CD4-positive, alpha-beta T cell treated with Interleukin-2 at 100 ng/mL for 4 hours (primary cell): Measurements from ENCODE around the gene CCL17.
"Not testable (repeated sequence)": the region's sequence is repeated elsewhere in the genome, so short reads cannot be mapped to it uniquely, and the experiment has no call there.

Experiments used
- DNase-seq: peaks from one replicate; pipeline ENCODE4 v3.0.0-alpha.2; 2020; ENCODE audit warnings: low spot score

The CCL17 gene

DNA sequence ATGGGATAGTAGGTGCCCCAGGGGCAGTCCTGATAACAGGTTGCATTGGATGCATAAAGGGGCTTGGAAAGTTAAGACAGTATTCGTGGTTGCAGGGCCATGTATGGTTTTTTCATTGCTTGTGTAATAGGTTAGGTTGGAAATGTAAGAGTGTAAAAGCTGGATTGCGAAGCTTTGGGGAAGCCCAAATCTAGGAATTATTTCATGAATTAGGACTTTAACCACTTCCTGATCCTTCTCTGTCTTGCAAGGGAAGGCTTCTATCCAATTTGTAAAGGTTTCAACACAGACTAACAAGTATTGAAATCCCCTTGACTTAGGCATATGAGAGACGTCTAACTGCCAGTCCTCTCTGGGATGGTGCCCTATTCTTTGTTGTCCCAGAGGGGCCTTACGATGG, 7.8 kb upstream of the CCL17 start:
- no peak for DNase-seq

DNA sequence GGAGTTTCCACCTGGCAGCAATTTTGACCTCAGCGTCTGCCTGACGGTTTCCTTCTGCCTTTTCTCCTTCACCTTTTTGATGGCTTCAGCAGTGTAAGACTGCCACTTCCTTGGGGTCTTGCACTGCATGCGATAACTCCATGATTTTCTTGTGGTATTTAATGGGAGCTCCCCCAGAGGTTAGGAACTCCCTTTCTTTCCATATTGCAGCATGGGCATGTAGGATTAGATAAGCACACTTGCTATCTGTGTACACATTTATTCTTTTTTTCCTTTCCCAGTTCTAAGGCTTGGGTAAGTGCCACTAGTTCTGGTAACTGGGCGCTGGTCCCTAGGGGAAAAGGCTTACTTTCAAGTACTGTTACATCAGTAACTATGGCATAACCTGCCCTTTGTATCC, 7.1 kb upstream of the CCL17 start:
- not testable (repeated sequence) for DNase-seq

DNA sequence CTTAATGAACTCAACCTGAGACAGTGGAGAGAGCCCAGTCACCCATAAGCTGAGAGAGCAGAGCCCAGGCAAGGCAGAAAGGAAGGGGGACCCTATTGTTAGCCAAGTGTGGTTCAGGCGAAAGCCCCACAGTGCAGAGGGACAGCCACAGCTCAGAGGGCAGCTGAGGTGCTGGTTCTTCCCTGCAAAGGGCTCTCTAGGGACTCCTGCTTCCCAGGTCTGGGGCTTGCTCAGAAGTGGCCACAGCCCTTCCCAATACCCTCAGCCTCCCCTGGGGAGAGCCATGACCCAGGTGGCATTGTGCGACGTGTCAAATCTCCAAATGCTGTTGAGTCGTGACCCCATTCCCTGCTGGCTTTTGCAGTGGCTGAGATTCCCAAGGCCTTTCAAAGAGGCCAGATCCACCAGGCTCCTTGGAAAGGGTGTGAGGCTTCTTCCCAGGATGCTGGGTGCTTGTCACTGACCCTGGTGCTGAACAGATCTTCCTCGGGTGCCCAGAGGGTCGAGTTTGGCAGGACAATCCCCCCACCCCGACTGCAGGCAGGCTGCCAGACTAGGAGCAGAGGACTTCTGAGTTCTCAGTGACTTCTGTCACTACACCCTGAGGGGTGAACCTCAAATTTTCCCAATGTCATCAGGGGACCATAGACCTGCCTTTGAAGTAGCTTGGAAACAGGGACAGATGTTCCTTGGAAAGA, 2.5 kb upstream of the CCL17 start:
- DNase-seq, result no peak

DNA sequence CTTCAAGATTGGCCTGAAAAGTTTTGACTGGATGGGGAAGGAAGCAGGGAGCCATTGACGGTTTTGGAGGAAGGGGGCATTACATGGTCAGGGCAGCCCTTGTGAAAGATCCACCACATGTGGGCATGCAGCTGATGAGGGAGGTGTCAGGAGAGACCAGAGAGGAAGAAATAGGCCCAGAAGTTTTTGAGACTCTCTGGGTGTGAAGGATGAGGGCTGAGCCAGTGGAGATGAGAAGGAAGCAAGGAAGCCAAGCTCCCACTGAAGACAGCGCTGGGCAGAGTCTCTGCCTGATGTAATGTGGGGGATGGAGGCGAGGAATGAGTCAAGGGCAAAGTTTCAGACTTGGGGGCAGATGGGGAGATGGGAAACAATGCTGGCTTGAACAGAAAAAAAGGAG, 530 bp downstream of the CCL17 start:
- DNase-seq, result no peak

DNA sequence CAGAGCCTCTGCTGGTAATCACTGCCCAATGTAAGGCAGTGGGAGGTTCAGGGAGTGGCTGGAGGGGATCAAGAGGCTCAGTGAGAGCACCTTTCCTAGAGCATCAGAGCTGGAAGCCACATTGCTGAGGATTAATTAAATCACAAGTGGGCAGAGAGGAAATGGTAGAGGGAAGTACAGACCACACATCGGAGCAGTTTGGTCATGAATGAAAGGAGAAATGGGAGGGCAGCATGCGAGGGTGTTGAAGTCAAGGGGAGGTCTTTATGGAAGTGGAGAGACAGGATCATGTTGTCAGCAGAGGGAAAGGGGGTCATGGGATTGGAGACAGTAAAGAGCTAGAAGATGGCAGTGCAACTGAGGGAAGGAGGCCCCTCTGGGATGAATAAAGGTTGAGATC, 2.3 kb downstream of the CCL17 start:
- DNase-seq, result no peak

DNA sequence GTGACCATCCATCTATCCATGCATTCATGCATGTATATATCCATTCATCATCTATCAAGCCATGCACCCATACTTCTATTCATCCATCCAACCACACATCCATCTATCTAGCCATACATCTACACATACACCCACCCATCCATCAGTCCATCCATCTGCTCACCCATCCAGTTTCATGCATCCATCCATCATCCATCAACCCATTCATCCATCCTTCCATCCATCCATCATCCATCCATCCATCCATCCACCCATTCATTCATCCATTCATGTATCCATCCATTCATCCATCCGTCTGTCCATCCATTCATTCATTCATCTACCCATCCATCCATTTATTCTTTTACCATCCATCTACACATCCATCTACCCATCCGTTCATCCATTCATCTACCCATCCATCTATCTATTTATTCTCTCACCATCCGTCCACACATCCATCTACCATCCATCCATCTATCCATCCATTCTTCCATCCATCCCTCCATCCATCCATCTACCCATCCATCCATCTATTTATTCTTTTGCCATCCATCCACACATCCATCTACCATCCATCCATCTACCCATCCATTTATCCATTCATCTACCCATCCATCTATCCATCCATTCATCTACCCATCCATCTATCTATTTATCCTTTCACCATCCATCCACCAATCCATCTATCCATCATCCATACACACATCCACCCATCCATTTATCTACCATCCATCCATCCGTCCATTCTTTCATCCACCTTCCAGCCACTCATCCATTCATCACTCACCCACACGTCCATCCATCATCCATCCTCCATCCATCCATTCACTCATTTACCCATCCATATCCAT, 3.2 kb downstream of the CCL17 start:
- DNase-seq, result no peak

DNA sequence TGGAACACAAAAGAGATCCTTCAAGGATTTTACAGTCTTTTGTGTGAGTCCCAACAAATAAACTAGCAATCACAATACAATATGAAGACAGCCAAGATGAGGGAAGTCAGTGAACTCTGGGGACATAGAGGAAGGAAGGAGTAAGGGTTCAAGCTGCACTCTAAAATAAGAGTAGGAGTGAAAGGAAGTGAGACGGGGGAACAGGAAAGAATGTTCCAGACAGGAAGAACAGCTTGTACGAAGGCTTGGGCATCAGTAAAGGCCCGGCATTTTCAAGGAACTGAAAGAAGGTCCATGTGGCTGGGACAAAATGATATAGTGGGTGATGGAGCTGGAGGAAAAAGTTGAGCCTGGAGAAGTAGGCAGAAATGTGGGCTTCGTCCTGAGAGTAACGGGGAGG, 4.5 kb downstream of the CCL17 start:
- DNase-seq, result no peak

DNA sequence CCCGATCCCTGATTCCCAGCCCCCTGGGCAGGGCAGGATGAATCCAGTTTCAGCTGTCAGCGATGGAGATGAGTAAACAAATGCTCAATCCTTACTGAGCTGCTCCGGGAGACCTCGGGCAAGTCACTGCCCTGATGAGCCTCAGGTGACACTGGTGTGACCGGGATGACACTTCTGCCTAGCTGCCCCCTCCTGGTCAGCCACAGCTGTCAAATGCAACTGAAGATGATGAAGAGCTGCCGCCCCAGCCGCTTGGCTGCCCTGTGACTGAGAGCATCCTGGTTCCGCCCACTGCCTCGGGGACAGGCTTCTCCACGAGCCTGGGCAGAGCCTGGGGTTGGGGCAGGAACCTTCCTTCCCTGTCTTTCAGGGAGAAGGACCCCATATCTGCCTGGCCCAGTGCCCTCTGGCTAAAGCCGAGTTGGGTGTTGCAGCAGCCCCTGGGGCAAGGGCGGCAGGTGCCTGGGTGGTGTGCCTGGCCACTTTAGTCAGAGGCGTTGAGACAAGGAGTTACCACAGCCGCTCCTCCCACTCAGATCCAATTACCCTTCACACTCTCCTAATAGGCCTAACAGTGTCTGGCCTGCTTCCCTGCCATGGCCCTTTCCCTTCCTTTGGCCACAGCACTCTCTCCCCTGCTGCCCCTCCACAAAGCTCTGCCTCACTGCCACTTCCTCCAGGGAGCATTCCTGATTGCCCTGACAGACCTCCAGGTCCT, 5.5 kb downstream of the CCL17 start:
- DNase-seq, result no peak

DNA sequence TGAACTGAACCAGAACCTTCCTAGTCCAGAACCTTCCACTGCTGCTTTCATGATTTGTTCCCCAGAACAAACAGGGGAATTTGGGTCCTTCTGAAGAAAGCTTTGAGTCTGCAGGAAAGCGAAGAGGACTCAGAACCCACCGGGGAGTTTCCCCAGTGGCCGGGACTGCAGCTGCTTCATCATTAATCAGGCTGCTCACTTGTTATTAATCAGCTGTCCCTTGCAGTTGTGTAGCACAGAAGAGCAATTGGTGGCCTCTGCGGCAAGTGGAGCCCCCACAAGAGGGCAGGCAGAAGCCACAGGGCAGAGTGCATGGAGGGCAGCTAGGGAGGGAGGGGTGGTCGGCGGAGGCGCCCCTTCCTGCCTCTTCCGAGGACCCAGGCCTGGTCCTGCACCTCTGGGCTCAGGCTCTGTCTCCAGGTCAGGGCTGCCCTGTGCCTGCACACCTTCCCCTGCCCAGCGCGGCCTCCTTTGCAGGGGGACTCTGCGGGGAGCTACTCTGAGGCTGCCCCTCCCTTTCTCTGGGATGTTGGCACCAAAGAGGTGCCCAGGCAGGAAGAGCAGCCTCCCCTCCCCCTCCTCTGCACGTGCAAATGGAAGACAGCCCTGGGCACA, 6.9 kb downstream of the CCL17 start:
- no peak for DNase-seq

DNA sequence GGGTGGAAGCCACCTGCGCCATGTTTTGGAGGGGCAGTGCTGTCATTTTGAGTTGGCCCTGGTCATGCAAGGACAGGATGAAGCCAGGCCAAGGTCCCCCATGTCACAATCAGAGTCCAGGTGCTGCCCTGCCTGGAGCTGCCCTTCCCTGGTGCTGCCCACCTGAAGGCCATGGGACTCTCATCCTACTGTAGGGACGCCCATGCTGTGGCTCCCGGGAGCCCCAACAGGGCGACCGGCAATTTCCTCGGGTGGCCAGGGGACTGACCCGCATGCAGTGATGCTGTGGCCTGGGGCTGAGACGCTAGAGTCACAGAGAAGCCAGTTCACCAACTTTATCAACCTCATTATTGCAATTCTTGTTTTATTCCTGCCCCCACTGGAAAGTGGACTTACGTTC, 8.0 kb downstream of the CCL17 start:
- no peak for DNase-seq

DNA sequence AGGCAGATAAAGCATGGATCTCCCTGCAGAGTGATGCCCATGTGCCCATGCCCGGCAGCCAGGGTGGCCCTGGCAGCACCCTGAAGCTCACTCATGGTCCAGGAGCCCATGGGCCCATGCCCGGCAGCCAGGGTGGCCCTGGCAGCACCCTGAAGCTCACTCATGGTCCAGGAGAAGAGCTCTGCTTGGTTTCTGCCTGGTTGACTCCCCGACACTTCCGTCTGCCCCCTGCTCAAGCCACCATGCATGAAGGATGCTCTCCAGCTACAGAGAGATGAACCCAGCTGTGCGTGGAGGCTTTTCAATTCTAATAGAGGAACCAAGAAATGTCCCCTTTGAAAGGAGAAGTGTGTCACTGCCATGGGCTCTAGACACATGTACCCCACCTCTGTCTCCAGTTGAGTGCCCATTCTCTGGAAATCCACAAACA, 8.7 kb downstream of the CCL17 start:
- DNase-seq, result no peak

DNA sequence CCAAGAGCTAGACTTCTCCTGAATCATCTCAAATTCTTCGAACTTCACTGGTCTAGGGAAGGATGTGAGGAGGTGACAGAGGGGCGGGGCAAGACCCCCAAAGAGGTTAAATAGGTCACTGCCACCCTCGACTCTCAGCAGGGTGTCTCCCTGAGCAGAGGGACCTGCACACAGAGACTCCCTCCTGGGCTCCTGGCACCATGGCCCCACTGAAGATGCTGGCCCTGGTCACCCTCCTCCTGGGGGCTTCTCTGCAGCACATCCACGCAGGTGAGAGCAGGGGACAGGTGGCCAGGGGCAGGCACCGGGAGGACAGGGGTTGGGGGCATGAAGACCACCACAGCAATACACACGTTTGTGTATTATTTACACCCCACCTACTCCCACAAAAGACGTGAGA, 9.2 kb downstream of the CCL17 start:
- DNase-seq, result no peak

DNA sequence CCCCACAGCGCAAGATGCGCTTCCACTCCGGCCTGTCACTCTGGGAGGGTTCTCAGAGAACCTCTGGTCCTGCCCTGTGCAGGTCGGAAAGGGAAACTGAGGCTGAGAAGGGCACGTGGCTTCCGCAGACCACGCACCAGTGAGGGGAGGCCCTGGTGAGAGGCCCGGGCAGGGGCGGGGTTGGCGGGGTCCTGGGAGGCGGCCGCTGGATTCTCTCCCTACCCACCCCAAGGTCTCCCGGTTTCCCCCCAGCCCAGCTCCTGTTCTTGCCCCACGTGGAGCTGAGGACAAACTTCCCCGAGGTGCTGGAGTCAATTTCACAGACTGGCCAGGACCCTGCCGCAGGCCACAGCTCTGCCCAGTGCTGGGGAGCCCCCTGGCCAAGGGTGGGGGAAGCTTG, 11.5 kb downstream of the CCL17 start:
- no peak for DNase-seq

DNA sequence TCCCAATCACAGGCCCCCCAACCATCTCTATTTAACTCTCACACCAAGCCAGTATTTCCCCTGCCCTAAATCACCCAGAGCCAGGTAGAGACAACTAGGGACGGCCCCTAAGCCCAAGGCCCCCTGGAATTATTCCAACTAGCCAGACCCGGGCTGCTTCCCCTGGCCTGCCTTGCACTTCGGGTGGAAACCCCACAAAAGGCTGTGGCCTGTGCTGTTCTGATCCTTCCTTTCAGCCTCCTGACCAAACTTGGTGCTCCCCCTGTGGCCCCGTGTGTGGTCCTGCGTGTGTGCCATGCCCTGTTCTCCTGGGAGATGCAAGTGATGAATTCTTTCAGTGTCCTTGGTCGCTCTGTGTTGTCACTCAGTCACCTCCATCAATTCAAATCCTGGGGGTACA, 14.9 kb downstream of the CCL17 start:
- no peak for DNase-seq

DNA sequence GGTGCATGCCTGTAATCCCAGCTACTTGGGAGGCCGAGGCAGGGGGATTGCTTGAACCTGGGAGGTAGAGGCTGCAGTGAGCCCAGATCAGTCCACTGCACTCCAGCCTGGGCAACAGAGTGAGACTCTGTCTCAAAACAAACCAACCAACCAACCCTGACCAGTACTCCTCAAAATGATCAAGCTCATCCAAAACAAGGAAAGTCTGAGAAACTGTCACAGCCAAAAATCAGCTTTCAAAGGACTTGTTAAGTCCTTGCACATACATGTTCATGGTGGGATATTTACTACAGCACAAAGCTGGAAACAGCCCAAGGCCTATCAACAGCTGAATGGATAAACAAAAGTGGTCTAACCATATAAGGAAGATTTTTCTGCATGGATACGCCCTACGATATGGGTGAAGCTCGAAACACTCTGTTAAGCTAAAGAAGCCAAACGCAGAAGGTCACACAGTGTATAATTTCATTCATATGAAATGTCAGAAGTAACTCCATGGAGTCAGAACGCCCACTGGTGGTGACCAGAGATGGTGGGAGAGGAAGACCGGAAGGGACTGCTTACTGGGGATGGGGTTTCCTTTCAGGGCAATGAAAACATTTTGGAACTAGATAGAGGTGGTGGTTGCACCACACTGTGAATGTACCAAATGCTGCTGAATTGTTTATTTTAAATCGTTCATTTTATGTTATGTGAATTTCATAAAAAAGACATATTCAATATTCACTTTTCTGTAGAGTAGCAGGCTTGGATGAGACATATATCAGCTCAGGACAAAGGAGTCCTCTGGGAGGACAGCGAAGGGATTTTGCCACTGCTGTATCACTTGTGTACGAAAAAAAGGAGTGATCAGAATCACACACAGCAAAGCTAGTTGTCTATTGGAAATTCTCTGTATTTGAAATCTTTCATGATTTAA, 17.7 kb downstream of the CCL17 start:
- no peak for DNase-seq

DNA sequence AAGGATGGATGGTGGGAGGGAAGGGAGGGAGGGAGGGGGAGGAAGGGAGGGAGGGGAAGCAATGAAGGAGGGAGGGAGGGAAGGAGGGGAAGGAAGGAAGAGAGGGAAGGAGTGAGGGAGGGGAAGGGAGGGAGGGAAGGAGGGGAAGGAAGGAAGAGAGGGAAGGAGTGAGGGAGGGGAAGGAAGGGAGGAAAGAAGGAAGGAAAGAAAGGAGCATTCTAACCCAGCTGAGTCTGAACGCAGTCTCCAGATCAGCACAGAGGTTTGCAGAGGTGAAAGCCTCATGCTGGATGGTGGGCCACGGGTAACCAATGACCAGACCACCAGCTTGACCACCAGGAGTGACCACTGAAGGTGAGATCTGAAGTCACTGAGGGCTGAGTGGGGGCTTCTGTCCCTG, 18.6 kb downstream of the CCL17 start:
- DNase-seq, result no peak

DNA sequence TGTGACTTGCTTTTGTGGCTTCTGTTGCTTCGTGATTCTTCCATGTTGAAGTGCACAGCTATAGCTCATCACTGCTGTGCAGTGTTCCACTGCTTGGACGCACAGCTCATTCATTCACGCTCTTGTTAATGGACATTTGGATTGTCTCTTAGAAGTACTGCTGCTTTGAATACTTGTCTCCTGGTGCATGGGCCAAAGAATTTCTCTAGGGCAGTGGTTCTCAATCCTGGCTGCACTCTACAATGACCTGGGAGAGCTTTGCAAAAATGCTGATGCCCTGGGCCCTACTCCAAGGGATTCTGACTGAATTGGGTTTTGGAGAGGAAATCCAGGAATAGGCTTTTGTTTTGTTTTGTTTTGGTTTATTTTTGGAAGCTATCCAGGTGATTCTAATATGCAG, 20.0 kb downstream of the CCL17 start:
- no peak for DNase-seq

DNA sequence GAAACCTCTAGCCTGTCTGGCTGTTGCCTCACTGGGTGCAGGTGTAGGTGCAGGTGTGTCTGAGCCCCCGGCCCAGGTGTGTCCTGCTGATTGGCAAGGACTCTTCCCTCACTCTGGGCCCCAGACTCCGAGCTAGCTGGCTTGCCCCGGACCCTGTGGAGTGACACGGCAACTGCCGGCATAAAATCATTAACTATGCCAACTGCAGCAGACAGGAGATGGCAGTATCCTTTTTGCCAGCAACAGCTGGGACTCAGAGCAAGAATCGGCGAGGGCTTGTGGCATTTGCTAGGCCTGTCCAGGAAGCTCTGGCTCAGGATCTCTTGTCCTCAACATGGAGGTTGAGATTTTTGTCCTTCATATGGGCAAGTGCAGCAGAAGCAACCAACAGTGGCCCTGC, 21.8 kb downstream of the CCL17 start:
- DNase-seq, result no peak

DNA sequence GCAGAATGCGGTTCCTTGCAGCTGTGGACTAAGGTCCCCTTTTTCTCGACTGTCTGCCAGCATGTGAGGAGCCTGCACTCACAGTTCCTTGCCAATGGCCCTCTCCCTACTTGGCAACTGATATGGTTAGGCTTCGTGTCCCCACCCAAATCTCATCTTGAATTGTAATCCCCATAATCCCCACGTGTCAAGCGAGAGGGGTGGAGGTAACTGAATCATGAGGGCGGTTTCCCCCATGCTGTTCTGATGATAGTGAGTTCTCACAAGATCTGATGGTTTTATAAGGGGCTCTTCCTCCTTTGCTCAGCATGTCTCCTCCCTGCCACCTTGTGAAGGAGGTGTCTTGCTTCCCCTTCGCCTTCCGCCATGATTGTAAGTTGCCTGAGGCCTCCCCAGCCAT, 22.7 kb downstream of the CCL17 start:
- no peak for DNase-seq

DNA sequence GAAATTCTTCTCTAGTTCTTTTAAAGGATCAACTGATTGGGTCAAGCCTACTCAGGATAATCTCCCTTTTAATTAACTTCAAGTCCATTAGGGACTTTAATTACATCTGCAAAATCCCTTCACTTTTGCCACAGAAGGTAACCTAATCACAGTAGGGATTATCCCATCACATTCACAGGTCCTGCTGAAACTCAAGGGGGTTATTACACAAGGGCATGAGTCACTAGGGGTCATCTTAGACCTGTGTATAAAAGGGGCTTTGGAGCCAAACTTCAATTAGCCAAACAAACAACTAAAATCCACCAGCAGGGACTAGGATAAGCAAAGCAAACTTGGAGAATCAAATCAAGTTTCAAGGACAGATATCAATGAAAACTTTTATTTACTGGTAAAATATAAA, 23.3 kb downstream of the CCL17 start:
- no peak for DNase-seq

DNA sequence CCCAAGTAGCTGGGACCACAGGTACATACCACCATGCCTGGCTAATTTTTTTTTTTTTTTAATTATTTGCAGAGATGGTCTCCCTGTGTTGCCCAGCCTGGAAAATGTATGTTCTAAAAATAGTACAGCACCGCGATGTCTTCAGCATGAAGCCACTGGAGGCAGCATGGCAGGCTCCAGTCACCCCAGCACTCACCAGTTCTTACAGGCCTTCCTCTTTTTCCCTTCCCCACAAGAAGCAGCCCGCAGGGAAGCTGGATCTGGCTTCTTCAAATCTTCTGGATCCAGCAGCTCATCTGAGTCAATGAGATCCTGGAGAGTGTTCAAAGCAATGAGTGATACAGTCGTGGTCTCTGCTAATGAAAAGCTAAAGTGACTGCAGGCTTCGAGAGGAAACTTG, 26.4 kb downstream of the CCL17 start:
- DNase-seq, result no peak

DNA sequence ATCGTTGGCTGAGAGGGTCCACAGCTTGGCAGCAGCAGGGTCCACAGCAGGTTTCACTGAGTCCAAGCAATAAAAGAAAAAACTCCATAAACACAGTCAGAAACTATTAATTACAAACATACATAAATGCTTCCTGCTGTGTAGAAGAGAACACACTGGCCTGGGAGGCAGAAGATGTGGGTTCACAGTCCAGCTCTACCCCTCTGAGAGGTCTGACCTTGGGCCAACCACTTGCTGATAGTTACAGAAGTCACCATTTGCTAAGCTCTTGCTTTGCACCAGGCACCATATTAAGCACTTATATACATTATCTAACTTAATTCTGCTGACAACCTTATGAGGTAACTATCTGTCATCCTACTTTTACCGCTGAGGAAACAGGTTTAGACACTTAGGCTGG, 27.9 kb downstream of the CCL17 start:
- DNase-seq, result no peak
